Right lobe of liver (tissue), 6 donors: ENCODE measurements around the gene DQX1. TPM values are rescaled to one million over a fixed set of nuclear protein-coding genes. Genes with fewer than 3 reads are reported as not detected.
"Not testable (repeated sequence)": the region's sequence is repeated elsewhere in the genome, so short reads cannot be mapped to it uniquely, and the experiment has no call there.

ENCODE experiments used
- ATAC-seq, 4 donors: fragments of 200-7000 bp; cut with Tn5 transposase; one replicate each; pipeline ENCODE4 v1.9.1; 2020; ENCODE audit warnings: mild to moderate bottlenecking in 4 of 4, moderate library complexity in 4 of 4
- DNase-seq, 3 donors: peaks; one replicate each; pipeline ENCODE4 v3.0.0-alpha.2; 2020
- H3K27ac ChIP-seq, 3 donors: fragments of 200-600 bp; one replicate each; pipeline ENCODE4 v1.8.0; 2022
- H3K27me3 ChIP-seq, 2 donors: fragments of 200-600 bp; one replicate each; pipeline ENCODE4 v1.8.0; 2022
- H3K36me3 ChIP-seq, 4 donors: fragments of 200-600 bp; sonication (generic) in 1 of 4; one replicate each; pipeline versions ENCODE4 v1.5.1 to v1.8.0; 2017 to 2022; ENCODE audit warnings: control low read depth in 1 of 4
- H3K4me1 ChIP-seq, 4 donors: fragments of 200-600 bp; sonication (generic) in 1 of 4; one replicate each; pipeline versions ENCODE4 v1.5.1 to v1.8.0; 2017 to 2022; ENCODE audit warnings: control low read depth in 1 of 4
- H3K4me3 ChIP-seq, 3 donors: fragments of 200-600 bp; one replicate each; pipeline ENCODE4 v1.8.0; 2022
- H3K9me3 ChIP-seq, 4 donors: fragments of 200-600 bp; sonication (generic) in 1 of 4; one replicate each; pipeline versions ENCODE4 v1.5.1 to v1.8.0; 2017 to 2022; ENCODE audit warnings: control low read depth in 1 of 4
- CTCF ChIP-seq, 4 donors: fragments of 200-600 bp in 3 of 4; fragments of 450-650 bp in 1 of 4; IDR thresholded peaks; one replicate each; pipeline versions ENCODE4 v1.5.1 to v1.8.0; 2016 to 2022; ENCODE audit warnings: antibody characterized with exemption in 4 of 4, mild to moderate bottlenecking in 2 of 4
- POLR2A ChIP-seq: fragments of 450-650 bp; IDR thresholded peaks from one replicate; pipeline ENCODE4 v1.6.1; 2017; ENCODE audit warnings: antibody characterized with exemption, mild to moderate bottlenecking
- WGBS: methylation state at CpG from one replicate; pipeline ENCODE4 v1.1.6; 2018; ENCODE audit warnings: low coverage, low lambda C conversion rate; ENCODE audit not compliant: insufficient coverage; ENCODE audit errors: missing lambda C conversion rate; 5-methylcytosine and 5-hydroxymethylcytosine counted together
- intact Hi-C, 2 donors: fragments of 100-400 bp; cut with DNase I; formaldehyde crosslinking; loops; one replicate each; pipeline versions ENCODE4 v1.11.2 to v1.14.1; 2022
- total RNA-seq, 6 experiments: library from RNA; depleted of rRNA in 2 of 6; stranded (reverse); fragments of >200 nt in 2 of 6; fragmentation: NEBNext Ultra II Directional in 3 of 6; extraction: Animal tissue kit (Norgen Biotek cat#: 25700) in 3 of 6; gene quantifications; one replicate each; pipeline versions ENCODE4 v1.1.0 to v1.2.4, GENCODE V29; 2016 to 2023
- donor health status: DM: no; HTN: yes; CAD: no.
- donor health status: DM: no; HTN: no; CAD: no.
- donor health status: DM: no; HTN: no; CAD: no.
- donor health status: DM: no; HTN: yes; CAD: no.
- donor health status: DM: no; HTN: yes; CAD: no.

The DQX1 gene
- total RNA-seq, 6 experiments from 2014 or later: not detected

- Histone ChIP-seq H3K9me3 (no peaks in the 10 kb centered on the region), H3K4me3 (peak overlapping the region; percentile 56 to 65 (median 57)), H3K4me1 (peaks cover 0 to 29% (median 5%) of the 10 kb centered on the region in 4 donors), H3K36me3 (peaks cover 0 to 16% (median 5%) of the 10 kb centered on the region in 4 donors), H3K27me3 (no peaks in the 10 kb centered on the region), H3K27ac (peak overlapping the region; percentile 66 to 91 (median 88))
- ATAC-seq (peak; percentile 8 to 19 (median 14)), DNase-seq (no peak)
- 5% methylated on average over 7 of the region's 7 CpGs for WGBS
- intact Hi-C loops: no loop called here
- TF ChIP-seq CTCF (IDR thresholded peaks at IDR 0.05) (no peak), POLR2A (no peak)
These were observed 53.1 kb downstream of the DQX1 start for GRCh38 chr2:74472945-74473258.

GRCh38 chr2:74472086-74472944 is 53.7 kb downstream of the DQX1 start, which contains the start of gene MRPL53:
Gene MRPL53, minus strand, starts transcription at chr2:74472680. Its CDS starts 20 bp downstream, at chr2:74472660.
- under 1% methylated on average over 49 of the region's 66 CpGs for WGBS
- intact Hi-C loops: no loop called here
- Histone ChIP-seq H3K4me1 (peaks cover 0 to 24% (median 5%) of the 10 kb centered on the region in 4 donors), H3K27me3 (no peaks in the 10 kb centered on the region), H3K9me3 (no peaks in the 10 kb centered on the region), H3K27ac (peak within 1 kb of the TSS; percentile 66 to 91 (median 88)), H3K36me3 (peaks cover 0 to 16% (median 5%) of the 10 kb centered on the region in 4 donors), H3K4me3 (peak within 1 kb of the TSS; percentile 56 to 65 (median 57))
- ATAC-seq: peak; percentile 93 to 95 (median 94)
- DNase-seq: peak; percentile 94 to 96 (median 95)
- TF ChIP-seq CTCF (IDR thresholded peaks at IDR 0.05) (no peak), POLR2A (peak; percentile 82)

GRCh38 chr2:74471332-74472065 is 54.5 kb downstream of the DQX1 start:
- Histone ChIP-seq H3K9me3 (no peaks in the 10 kb centered on the region), H3K4me3 (peak overlapping the region; percentile 56 to 65 (median 57)), H3K27ac (peak overlapping the region; percentile 66 to 91 (median 88)), H3K27me3 (no peaks in the 10 kb centered on the region), H3K36me3 (peaks cover 0 to 16% (median 5%) of the 10 kb centered on the region in 4 donors), H3K4me1 (peaks cover 0 to 16% (median 5%) of the 10 kb centered on the region in 4 donors)
- 21% methylated on average over 15 of the region's 16 CpGs for WGBS
- intact Hi-C loops: no loop called here
- peak; percentile 26 to 41 (median 28) for ATAC-seq
- DNase-seq: no peak
- no peak for TF ChIP-seq CTCF (IDR thresholded peaks at IDR 0.05)
- TF ChIP-seq POLR2A: no peak

- WGBS: 92% methylated on average over 4 of the region's 12 CpGs
- H3K36me3 ChIP-seq: peaks cover 0 to 16% (median 5%) of the 10 kb centered on the region in 4 donors
- ATAC-seq, H3K27me3 ChIP-seq, DNase-seq, H3K27ac ChIP-seq, H3K9me3 ChIP-seq, intact Hi-C loops, H3K4me3 ChIP-seq: not testable (repeated sequence)
- peaks cover 0 to 21% (median 5%) of the 10 kb centered on the region in 4 donors for H3K4me1 ChIP-seq
These were observed 55.3 kb downstream of the DQX1 start for GRCh38 chr2:74470742-74471141.

Other genes starting within 250 kb of the DQX1 start
- 1 to 10 TPM in 2 of 6 experiments, under 1 TPM in 4; 0.12 to 1.2 (median 0.68) TPM for gene SLC4A5, start 182.8 kb downstream of the DQX1 start, total RNA-seq
- gene DCTN1, start 145.9 kb downstream of the DQX1 start, total RNA-seq: 10 to 100 TPM; 33.7 to 47.9 (median 37.3) TPM
- gene C2orf81, start 104.6 kb downstream of the DQX1 start, total RNA-seq: under 1 TPM in 5 of 6 experiments, not detected in 1; 0.18 to 0.56 (median 0.31) TPM
- 1 to 10 TPM; 1.6 to 5.3 (median 2.2) TPM for gene WDR54, start 104.5 kb downstream of the DQX1 start, total RNA-seq
- gene RTKN, start 84.3 kb downstream of the DQX1 start, total RNA-seq: 100 to 1,000 TPM in 2 of 6 experiments, 10 to 100 TPM in 4; 61.5 to 103 (median 83.0) TPM
- gene INO80B, start 71.1 kb downstream of the DQX1 start, total RNA-seq: 10 to 100 TPM in 5 of 6 experiments, 1 to 10 TPM in 1; 3.4 to 20.3 (median 18.8) TPM
- gene WBP1, start 67.8 kb downstream of the DQX1 start, total RNA-seq: 10 to 100 TPM; 29.6 to 37.6 (median 32.2) TPM
- gene MOGS, start 60.8 kb downstream of the DQX1 start, total RNA-seq: 10 to 100 TPM; 41.0 to 45.2 (median 43.6) TPM
- 10 to 100 TPM; 10.7 to 51.9 (median 42.6) TPM for gene MRPL53, start 53.6 kb downstream of the DQX1 start, total RNA-seq
- gene CCDC142, start 43.2 kb downstream of the DQX1 start, total RNA-seq: 10 to 100 TPM in 3 of 6 experiments, 1 to 10 TPM in 3; 5.9 to 15.4 (median 11.2) TPM
- gene TTC31, start 43.1 kb downstream of the DQX1 start, total RNA-seq: 10 to 100 TPM; 14.5 to 31.5 (median 26.7) TPM
- 1 to 10 TPM; 1.4 to 8.4 (median 5.8) TPM for gene LBX2, start 26.6 kb downstream of the DQX1 start, total RNA-seq
- 10 to 100 TPM in 5 of 6 experiments, 1 to 10 TPM in 1; 9.6 to 17.5 (median 13.3) TPM for gene PCGF1, start 18.5 kb downstream of the DQX1 start, total RNA-seq
- gene TLX2, start 11.8 kb downstream of the DQX1 start, total RNA-seq: not detected
- 100 to 1,000 TPM in 1 of 6 experiments, 10 to 100 TPM in 5; 64.6 to 109 (median 80.4) TPM for gene AUP1, start 3.5 kb upstream of the DQX1 start, total RNA-seq
- 10 to 100 TPM; 12.3 to 20.3 (median 15.2) TPM for gene HTRA2, start 3.7 kb upstream of the DQX1 start, total RNA-seq
- 1 to 10 TPM in 5 of 6 experiments, under 1 TPM in 1; 0.92 to 3.3 (median 1.8) TPM for gene LOXL3, start 27.7 kb upstream of the DQX1 start, total RNA-seq
- 1 to 10 TPM; 1.9 to 3.7 (median 3.2) TPM for gene DOK1, start 28.5 kb upstream of the DQX1 start, total RNA-seq
- gene M1AP, start 122.1 kb upstream of the DQX1 start, total RNA-seq: not detected
- 1 to 10 TPM; 1.1 to 2.3 (median 1.6) TPM for gene SEMA4F, start 128.0 kb upstream of the DQX1 start, total RNA-seq